GM12878 (cell line): ENCODE measurements around the gene ALG11. TPM values are rescaled to one million over a fixed set of nuclear protein-coding genes. Genes with fewer than 3 reads are reported as not detected.

ENCODE experiments used
- ATAC-seq: fragments of 200-7000 bp; cut with Tn5 transposase; 3 replicates; pipeline ENCODE4 v1.9.1; 2020; ENCODE audit warnings: mild to moderate bottlenecking, moderate library complexity
- BruUV-seq: library from RNA; stranded (reverse); fragments of 400-500 nt; replicated peaks from 2 replicates; lab custom pipeline; 2021; lab: Mats Ljungman, UMichigan
- CTCF ChIA-PET: fragments of 300-600 bp; sonication (Branson Sonifier 250); formaldehyde crosslinking; extraction: SDS; loops from one replicate; lab custom pipeline; 2021; ENCODE audit warnings: inconsistent platforms; lab: Yijun Ruan, JAX
- POLR2A ChIA-PET: fragments of 350-600 bp; formaldehyde crosslinking; extraction: SDS; loops from one replicate; lab custom pipeline; 2021; ENCODE audit warnings: inconsistent platforms; lab: Charles Lee
- RAD21 ChIA-PET: fragments of 300-600 bp; sonication (Branson Sonifier 250); formaldehyde crosslinking; loops from one replicate; lab custom pipeline; 2023; ENCODE audit warnings: antibody characterized with exemption; ENCODE audit not compliant: unreplicated experiment; lab: Charles Lee
- SMC1A ChIA-PET: fragments of 300-600 bp; sonication (Branson Sonifier 250); formaldehyde crosslinking; loops from one replicate; lab custom pipeline; 2023; ENCODE audit not compliant: unreplicated experiment, uncharacterized antibody; lab: Charles Lee
- DNase-seq: peaks from one replicate; pipeline ENCODE4 v3.0.0-alpha.2; 2011; ENCODE audit warnings: low read depth, low spot score
- FAIRE-seq: peaks from 3 replicates; lab custom pipeline; 2011; peaks lifted over from hg19 to GRCh38; lab: Jason Lieb, UNC
- H2AFZ ChIP-seq: 2 replicates; pipeline ENCODE4 v1.6.0; 2011; ENCODE audit warnings: low read depth, low read length, control low read depth; ENCODE audit not compliant: control insufficient read depth
- H3K27ac ChIP-seq: 2 replicates; pipeline ENCODE4 v1.5.1; 2011; ENCODE audit warnings: control low read depth; ENCODE audit not compliant: control insufficient read depth, insufficient read depth
- H3K27me3 ChIP-seq, 2 experiments: replicated peaks in 1 of 2; 2 replicates each; pipeline versions ENCODE4 v1.6.0 to v1.6.1; 2011; ENCODE audit warnings: low read length in 1 of 2; ENCODE audit not compliant: control insufficient read depth in 2 of 2, insufficient read depth in 2 of 2
- H3K36me3 ChIP-seq, 2 experiments: 2 replicates each; pipeline ENCODE4 v1.5.1; 2011; ENCODE audit warnings: low read length in 1 of 2; ENCODE audit not compliant: control insufficient read depth in 2 of 2, insufficient read depth in 2 of 2
- H3K4me1 ChIP-seq: 2 replicates; pipeline ENCODE4 v1.6.1; 2011; ENCODE audit warnings: mild to moderate bottlenecking, low read length, moderate library complexity, mixed read lengths; ENCODE audit not compliant: control insufficient read depth, insufficient read depth
- H3K4me2 ChIP-seq: 2 replicates; pipeline ENCODE4 v1.6.0; 2011; ENCODE audit warnings: control low read depth; ENCODE audit not compliant: control insufficient read depth, insufficient read depth
- H3K4me3 ChIP-seq: fragments of 200-600 bp; sonication (generic); 2 replicates; pipeline ENCODE4 v1.5.1; 2016
- H3K79me2 ChIP-seq: 2 replicates; pipeline ENCODE4 v1.6.0; 2011; ENCODE audit warnings: low read length; ENCODE audit not compliant: control insufficient read depth, insufficient read depth
- H3K9ac ChIP-seq: 2 replicates; pipeline ENCODE4 v1.8.0; 2011; ENCODE audit warnings: low read length, control low read depth, mixed read lengths; ENCODE audit not compliant: control insufficient read depth, insufficient read depth
- H3K9me3 ChIP-seq: replicated peaks from 3 replicates; pipeline ENCODE4 v1.5.1; 2011; ENCODE audit warnings: mild to moderate bottlenecking, low read length; ENCODE audit not compliant: control insufficient read depth, insufficient read depth
- H4K20me1 ChIP-seq: 2 replicates; pipeline ENCODE4 v1.6.0; 2011; ENCODE audit not compliant: control insufficient read depth, insufficient read depth
- CEBPB ChIP-seq, 2 experiments: fragments of 150-350 bp in 1 of 2; IDR thresholded peaks; 2 replicates each; pipeline ENCODE4 v1.6.1; 2012 to 2014; ENCODE audit warnings: low read depth in 2 of 2, low read length in 2 of 2, borderline replicate concordance in 1 of 2, inconsistent platforms in 1 of 2
- ETV6 ChIP-seq, 2 experiments: fragments of 450-650 bp in 1 of 2; IDR thresholded peaks in 1 of 2; conservative IDR thresholded peaks in 1 of 2; 2 replicates each; pipeline ENCODE4 v1.6.1; 2014; ENCODE audit warnings: antibody characterized with exemption in 1 of 2, borderline replicate concordance in 1 of 2, low read depth in 1 of 2, mild to moderate bottlenecking in 1 of 2, moderate library complexity in 1 of 2
- EZH2 ChIP-seq: IDR thresholded peaks from 2 replicates; pipeline ENCODE4 v1.6.1; 2012; ENCODE audit warnings: low read depth, mild to moderate bottlenecking, control low read depth, inconsistent platforms, low read length, borderline replicate concordance; ENCODE audit not compliant: control insufficient read depth
- LARP7 ChIP-seq: fragments of 450-650 bp; IDR thresholded peaks from 2 replicates; pipeline ENCODE4 v1.6.1; 2017; ENCODE audit warnings: mild to moderate bottlenecking
- MTA3 ChIP-seq: IDR thresholded peaks from 2 replicates; pipeline ENCODE4 v1.6.1; 2012; ENCODE audit warnings: low read length, inconsistent platforms, borderline replicate concordance
- NRF1 ChIP-seq: conservative IDR thresholded peaks from 2 replicates; pipeline ENCODE4 v1.6.1; 2011; ENCODE audit warnings: mild to moderate bottlenecking, low read depth, low read length, improper control_type of control experiment
- SPI1 ChIP-seq: IDR thresholded peaks from 2 replicates; pipeline ENCODE4 v1.6.1; 2011; ENCODE audit warnings: low read depth, mild to moderate bottlenecking, low read length, moderate library complexity, borderline replicate concordance; ENCODE audit not compliant: insufficient read depth
- WGBS: methylation state at CpG from one replicate; pipeline ENCODE4 v1.1.6; 2016; ENCODE audit warnings: low lambda C conversion rate; ENCODE audit not compliant: insufficient replicate concordance, insufficient coverage; ENCODE audit errors: missing lambda C conversion rate; 5-methylcytosine and 5-hydroxymethylcytosine counted together
- in situ Hi-C: fragments of 300-500 bp; cut with MboI; formaldehyde crosslinking; loops from 9 replicates; pipeline ENCODE4 v1.14.3; 2018; ENCODE audit warnings: mixed read lengths
- intact Hi-C: fragments of 100-400 bp; cut with micrococcal nuclease; formaldehyde crosslinking; loops from one replicate; pipeline ENCODE4 v1.14.2; 2022; ENCODE audit not compliant: unreplicated experiment
- polyA plus RNA-seq, 11 experiments: library from polyadenylated mRNA; depleted of rRNA in 4 of 11; unstranded in 6 of 11; stranded (reverse) in 5 of 11; fragments of >200 nt; fragmentation: Nextera tagmentation in 4 of 11; fragmentation: Illumina TruSeq in 1 of 11; extraction: Ambion mirVana in 4 of 11; extraction: Trizol in 1 of 11; gene quantifications; 1 replicate in 1 of 11; 2 replicates in 10 of 11; pipeline versions ENCODE4 v1.2.1 to v1.2.3, GENCODE V29; 2011 to 2016; ENCODE audit warnings: inconsistent platforms in 2 of 11, missing spikeins in 2 of 11, low read depth in 1 of 11
- total RNA-seq, 4 experiments: library from RNA; depleted of rRNA in 3 of 4; stranded (reverse); fragments of >200 nt in 3 of 4; fragmentation: Illumina TruSeq in 1 of 4; extraction: Trizol in 1 of 4; gene quantifications; 2 replicates each; pipeline versions ENCODE4 v1.2.1 to v1.2.3, GENCODE V29; 2013 to 2021

The ALG11 gene
- total and polyA plus RNA-seq, 10 of the 15 experiments (the other 5 are each of a cell fraction or from before 2014, with no cell fraction given): 8.4 to 27.7 (median 15.6) TPM

DNA sequence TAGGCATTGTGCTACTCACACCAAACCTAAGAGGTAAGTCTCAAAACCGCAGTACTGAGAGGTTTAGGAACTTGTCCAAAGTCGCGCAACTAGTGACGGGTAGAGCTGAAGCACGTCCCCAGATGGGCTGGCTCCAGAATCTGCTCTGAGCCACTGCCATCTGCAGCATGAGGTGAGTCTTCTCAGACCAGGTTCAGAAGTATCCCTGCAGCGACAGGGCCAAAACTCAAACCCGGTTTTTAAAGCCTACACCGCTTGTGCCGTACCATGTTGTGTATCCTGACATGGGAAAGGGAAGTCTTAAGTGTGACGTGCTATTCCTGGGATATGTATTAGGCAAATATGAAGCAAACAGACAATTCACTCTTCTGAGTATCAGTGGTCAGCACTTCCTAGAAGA, 46.0 kb upstream of the ALG11 start:
- ChIA-PET RAD21 (no interaction called here), POLR2A (interaction anchor here (0.5 kb wide), 1 partner anchor 52 kb away, joined by 3 read pairs; no protein-coding TSS in a partner anchor)
- in situ Hi-C loops: no loop called here
- Histone ChIP-seq H4K20me1 (no peaks in the 10 kb centered on the region), H2AFZ (no peak overlapping the region), H3K4me1 (no peaks in the 10 kb centered on the region), H3K79me2 (no peaks in the 10 kb centered on the region), H3K27me3 (no peaks in the 10 kb centered on the region; a peak in 1 of 4 replicates), H3K4me3 (no peak overlapping the region)
- ATAC-seq: no peak
- intact Hi-C loops: no loop called here
- BruUV-seq: no TSS peak
- TF ChIP-seq LARP7 (no peak), CEBPB (IDR thresholded peaks at IDR 0.05; ENCODE audit: borderline replicate concordance in 1 of 2, low read depth in 2 of 2, low read length in 2 of 2) (no peak), NRF1 (no peak)
- TF ChIP-seq, all 136 proteins: peak for 0
- no peak overlapping the region for H3K27ac ChIP-seq
- SMC1A ChIA-PET: interaction anchor here (1.7 to 3.0 kb wide), 3 partner anchors 8 to 70 kb away, joined by 4 to 15 read pairs (median 5); no protein-coding TSS in a partner anchor
- H3K36me3 ChIP-seq: no peaks in the 10 kb centered on the region
- no peak overlapping the region for H3K4me2 ChIP-seq
- FAIRE-seq (no peak), DNase-seq (no peak)
- H3K9ac ChIP-seq: no peak overlapping the region
- CTCF ChIA-PET: interaction anchor here (1.9 kb wide), 1 partner anchor 10 kb away, joined by 4 read pairs; no protein-coding TSS in a partner anchor
- no peaks in the 10 kb centered on the region for H3K9me3 ChIP-seq
- WGBS: 70% methylated on average over 10 of the region's 10 CpGs

GRCh38 chr13:51967482-51968446, 44.4 kb upstream of the ALG11 start:
- RAD21 ChIA-PET: no interaction called here
- SMC1A ChIA-PET: interaction anchor here (0.7 to 3.0 kb wide), 4 partner anchors 9 to 72 kb away, joined by 3 to 15 read pairs (median 4); no protein-coding TSS in a partner anchor
- peak overlapping the region; percentile 45; the same call in 1 of the 2 replicates for H3K4me2 ChIP-seq
- peak; percentile 27 for FAIRE-seq
- CTCF ChIA-PET: interaction anchor here (0.6 to 1.1 kb wide), 2 partner anchors 8 to 133 kb away, joined by 3 to 4 read pairs; no protein-coding TSS in a partner anchor
- BruUV-seq: no TSS peak
- WGBS: 34% methylated on average over 8 of the region's 8 CpGs
- TF ChIP-seq MTA3 (no peak), ETV6 (conservative IDR thresholded peaks at IDR 0.05 in 1 of 2, IDR thresholded peaks at IDR 0.05 in 1 of 2; ENCODE audit: borderline replicate concordance in 1 of 2, low read depth in 1 of 2) (no peak), EZH2 (no peak), SPI1 (0 out of 2 replicates have a peak, but pooled peaks have one; percentile 11)
- TF ChIP-seq, all 136 proteins: peak for 1
- H2AFZ ChIP-seq: peak overlapping the region; percentile 40
- no peaks in the 10 kb centered on the region for H3K36me3 ChIP-seq
- H3K9me3 ChIP-seq: no peaks in the 10 kb centered on the region
- no peaks in the 10 kb centered on the region for H4K20me1 ChIP-seq
- no peaks in the 10 kb centered on the region for H3K79me2 ChIP-seq
- no peak overlapping the region for H3K27ac ChIP-seq
- POLR2A ChIA-PET: interaction anchor here (1.9 kb wide), 1 partner anchor 10 kb away, joined by 5 read pairs; no protein-coding TSS in a partner anchor
- in situ Hi-C loops (no loop called here), intact Hi-C loops (no loop called here)
- no peak overlapping the region for H3K4me3 ChIP-seq
- no peak for DNase-seq
- peak; percentile 62 for ATAC-seq
- no peaks in the 10 kb centered on the region; a peak in 1 of 4 replicates for H3K27me3 ChIP-seq
- no peaks in the 10 kb centered on the region for H3K4me1 ChIP-seq
- no peak overlapping the region for H3K9ac ChIP-seq
